ENCODE measurements around the gene TEAD4. TPM values are rescaled to one million over a fixed set of nuclear protein-coding genes. Genes with fewer than 3 reads are reported as not detected.

Gene TEAD4
- total RNA-seq, 4 donors from 2014 or later: 4.7 to 26.7 (median 25.0) TPM

DNA sequence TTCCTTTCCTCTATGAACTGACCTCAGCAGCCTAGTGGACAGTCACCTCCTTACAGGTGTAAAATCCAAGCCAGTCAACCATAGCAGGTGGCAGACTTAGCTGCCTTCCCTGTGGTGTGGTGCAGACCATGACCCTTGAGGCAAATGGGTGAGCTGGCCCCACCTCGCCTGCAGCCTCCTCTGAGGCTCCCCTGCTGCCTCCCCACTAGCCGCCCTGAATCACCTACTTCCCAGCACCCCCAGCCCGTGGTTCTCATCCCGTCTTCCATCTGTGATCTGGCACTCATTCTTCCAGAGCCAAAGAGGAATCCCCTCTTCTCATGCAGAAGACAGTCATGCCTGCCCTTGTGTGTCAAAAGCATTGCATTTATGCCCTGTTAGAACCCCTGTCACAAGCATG, 83.6 kb downstream of the TEAD4 start:
- ATAC-seq: no peak
- peaks cover 0 to 30% of the 10 kb centered on the region in 2 donors for H3K36me3 ChIP-seq
- 100% methylated on average over 1 of the region's 4 CpGs; no CpG with 5 or more reads in 1 of the 2 donors for WGBS, 2 donors (ENCODE audit: low coverage in 1 of 2)

DNA sequence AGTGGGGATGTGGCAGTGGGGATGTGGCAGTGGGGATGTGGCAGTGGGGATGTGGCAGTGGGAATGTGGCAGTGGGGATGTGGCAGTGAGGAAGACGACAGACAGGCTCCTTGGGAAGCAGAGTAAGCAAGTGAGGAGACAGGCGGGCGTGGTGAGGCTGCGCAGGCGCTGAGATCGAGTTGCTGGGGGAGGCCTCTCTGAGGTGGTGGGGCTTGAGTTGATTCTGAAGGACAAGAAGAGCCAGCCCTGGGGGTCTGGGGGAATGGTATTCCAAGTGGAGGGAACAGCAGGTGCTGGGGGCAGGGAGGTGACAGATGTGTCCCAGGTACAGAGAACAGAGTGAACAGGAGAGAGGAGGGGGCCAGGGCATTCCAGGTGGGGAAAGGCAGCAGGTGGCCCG, 84.2 kb downstream of the TEAD4 start:
- H3K27me3 ChIP-seq: peaks cover 6% of the 10 kb centered on the region
- no peaks in the 10 kb centered on the region for H3K9me3 ChIP-seq
- no peaks in the 10 kb centered on the region for H3K4me1 ChIP-seq
- 91 to 100% methylated on average over 1 to 7 of the region's 7 CpGs for WGBS, 2 donors (ENCODE audit: low coverage in 1 of 2)
- no peak overlapping the region for H3K27ac ChIP-seq
- TF ChIP-seq POLR2A (IDR thresholded peaks at IDR 0.05) (no peak), EP300 (IDR thresholded peaks at IDR 0.05) (no peak), POLR2AphosphoS5 (IDR thresholded peaks at IDR 0.05) (no peak)
- TF ChIP-seq, protein P1, sequence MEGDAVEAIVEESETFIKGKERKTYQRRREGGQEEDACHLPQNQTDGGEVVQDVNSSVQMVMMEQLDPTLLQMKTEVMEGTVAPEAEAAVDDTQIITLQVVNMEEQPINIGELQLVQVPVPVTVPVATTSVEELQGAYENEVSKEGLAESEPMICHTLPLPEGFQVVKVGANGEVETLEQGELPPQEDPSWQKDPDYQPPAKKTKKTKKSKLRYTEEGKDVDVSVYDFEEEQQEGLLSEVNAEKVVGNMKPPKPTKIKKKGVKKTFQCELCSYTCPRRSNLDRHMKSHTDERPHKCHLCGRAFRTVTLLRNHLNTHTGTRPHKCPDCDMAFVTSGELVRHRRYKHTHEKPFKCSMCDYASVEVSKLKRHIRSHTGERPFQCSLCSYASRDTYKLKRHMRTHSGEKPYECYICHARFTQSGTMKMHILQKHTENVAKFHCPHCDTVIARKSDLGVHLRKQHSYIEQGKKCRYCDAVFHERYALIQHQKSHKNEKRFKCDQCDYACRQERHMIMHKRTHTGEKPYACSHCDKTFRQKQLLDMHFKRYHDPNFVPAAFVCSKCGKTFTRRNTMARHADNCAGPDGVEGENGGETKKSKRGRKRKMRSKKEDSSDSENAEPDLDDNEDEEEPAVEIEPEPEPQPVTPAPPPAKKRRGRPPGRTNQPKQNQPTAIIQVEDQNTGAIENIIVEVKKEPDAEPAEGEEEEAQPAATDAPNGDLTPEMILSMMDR (IDR thresholded peaks at IDR 0.05): no peak
- no peak overlapping the region for H3K4me3 ChIP-seq
- H3K36me3 ChIP-seq: peaks cover 0 to 24% of the 10 kb centered on the region in 2 donors
- ATAC-seq: no peak

More for the DNA sequence above, 83.6 kb downstream of the TEAD4 start:
- no peaks in the 10 kb centered on the region for H3K9me3 ChIP-seq
- TF ChIP-seq POLR2AphosphoS5 (IDR thresholded peaks at IDR 0.05): no peak
- no peak for TF ChIP-seq EP300 (IDR thresholded peaks at IDR 0.05)
- TF ChIP-seq POLR2A (IDR thresholded peaks at IDR 0.05): no peak
- TF ChIP-seq, protein P1 (IDR thresholded peaks at IDR 0.05): no peak
- H3K27me3 ChIP-seq: peaks cover 6% of the 10 kb centered on the region
- H3K4me3 ChIP-seq: no peak overlapping the region
- no peak overlapping the region for H3K27ac ChIP-seq
- no peaks in the 10 kb centered on the region for H3K4me1 ChIP-seq

DNA sequence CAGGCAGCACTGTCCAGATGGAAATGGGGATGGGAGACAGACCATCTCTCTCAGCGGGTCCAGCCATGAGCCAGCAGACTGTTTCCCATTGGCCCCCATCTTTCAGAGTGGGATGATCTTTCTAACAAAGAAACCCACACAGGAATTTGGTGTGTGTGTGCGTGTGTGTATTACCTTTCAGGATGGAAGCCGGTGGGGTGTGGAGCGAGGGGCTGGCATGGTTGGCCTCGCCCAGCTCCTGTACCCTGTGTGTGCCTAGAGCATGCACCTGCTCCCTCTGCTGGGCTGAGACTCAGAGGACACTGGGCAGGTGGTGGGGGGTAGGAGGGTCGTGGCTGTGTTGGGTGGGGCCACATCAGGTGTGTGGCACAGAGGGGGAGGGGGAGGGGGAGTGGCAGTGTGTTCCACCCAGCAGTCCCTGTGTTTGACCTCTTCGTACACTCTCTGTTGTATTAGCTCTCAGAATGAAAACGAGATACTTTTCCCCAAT, 85.0 kb downstream of the TEAD4 start:
- TF ChIP-seq, protein P1 (IDR thresholded peaks at IDR 0.05): no peak
- TF ChIP-seq EP300 (IDR thresholded peaks at IDR 0.05): no peak
- 40 to 75% methylated on average over 1 to 2 of the region's 8 CpGs for WGBS, 2 donors (ENCODE audit: low coverage in 1 of 2)
- H3K4me3 ChIP-seq: no peak overlapping the region
- ATAC-seq: no peak
- H3K27ac ChIP-seq: no peak overlapping the region
- H3K9me3 ChIP-seq: no peaks in the 10 kb centered on the region
- H3K4me1 ChIP-seq: no peaks in the 10 kb centered on the region
- H3K27me3 ChIP-seq: peaks cover 6% of the 10 kb centered on the region
- peaks cover 0 to 16% of the 10 kb centered on the region in 2 donors for H3K36me3 ChIP-seq

DNA sequence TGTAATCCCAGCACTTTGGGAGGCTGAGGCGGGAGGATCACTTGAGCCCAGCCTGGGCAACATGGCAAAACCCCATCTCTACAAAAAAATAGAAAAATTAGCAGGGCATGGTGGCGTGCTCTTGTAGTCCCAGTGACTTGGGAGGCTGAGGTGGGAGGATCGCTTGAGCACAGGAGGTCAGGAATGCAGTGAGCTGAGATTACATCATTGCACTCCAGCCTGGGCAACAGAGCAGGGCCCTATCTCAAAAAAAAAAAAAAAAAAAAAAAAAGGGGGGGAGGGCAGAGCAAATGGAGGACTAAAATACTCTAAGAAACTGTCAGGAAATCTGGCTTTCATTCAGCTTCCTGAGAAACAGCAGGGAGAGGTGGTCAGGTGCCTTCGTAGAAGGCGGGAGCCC, 86.3 kb downstream of the TEAD4 start:
- Histone ChIP-seq H3K9me3 (no peaks in the 10 kb centered on the region), H3K36me3 (peaks cover 0 to 6% of the 10 kb centered on the region in 2 donors), H3K27ac (no peak overlapping the region), H3K4me1 (no peaks in the 10 kb centered on the region), H3K4me3 (no peak overlapping the region), H3K27me3 (peaks cover 6% of the 10 kb centered on the region)
- 89 to 94% methylated on average over 2 to 3 of the region's 5 CpGs for WGBS, 2 donors (ENCODE audit: low coverage in 1 of 2)
- TF ChIP-seq, protein P1 (IDR thresholded peaks at IDR 0.05): no peak
- TF ChIP-seq POLR2A (IDR thresholded peaks at IDR 0.05): no peak
- TF ChIP-seq POLR2AphosphoS5 (IDR thresholded peaks at IDR 0.05): no peak
- no peak for TF ChIP-seq EP300 (IDR thresholded peaks at IDR 0.05)
- ATAC-seq: no peak

DNA sequence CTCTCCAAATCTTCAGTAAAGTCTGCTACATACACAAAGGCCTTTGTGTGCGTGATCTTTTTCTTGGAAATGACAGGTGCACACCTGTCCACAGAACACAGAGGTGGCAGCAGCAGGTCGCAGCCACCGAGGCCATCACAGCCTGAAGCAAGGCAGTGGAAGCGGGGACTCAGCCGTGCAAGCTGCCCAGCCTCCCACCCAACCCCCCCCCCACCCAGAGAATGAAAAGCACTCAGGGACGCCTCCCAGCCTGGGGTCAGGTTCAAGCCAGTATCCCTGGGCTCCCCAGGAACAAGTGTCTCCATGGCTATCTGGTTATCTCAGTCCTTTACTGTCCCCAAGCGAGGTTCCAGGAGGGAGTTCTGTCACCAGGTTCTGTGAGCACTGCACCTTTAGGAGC, 86.8 kb downstream of the TEAD4 start:
- Histone ChIP-seq H3K27ac (no peak overlapping the region), H3K4me3 (no peak overlapping the region), H3K36me3 (peaks cover 0 to 1% of the 10 kb centered on the region in 2 donors), H3K27me3 (peaks cover 6% of the 10 kb centered on the region), H3K4me1 (no peaks in the 10 kb centered on the region), H3K9me3 (no peaks in the 10 kb centered on the region)
- WGBS, 2 donors (ENCODE audit: low coverage in 1 of 2): no CpG with 5 or more reads among the region's 7 CpGs
- no peak for ATAC-seq
- TF ChIP-seq EP300 (IDR thresholded peaks at IDR 0.05) (no peak), POLR2AphosphoS5 (IDR thresholded peaks at IDR 0.05) (no peak), POLR2A (IDR thresholded peaks at IDR 0.05) (no peak)
- TF ChIP-seq, protein P1 (IDR thresholded peaks at IDR 0.05): no peak
